HepG2 (cell line): ENCODE results near the gene ADGRB3. TPM values are rescaled to one million over a fixed set of nuclear protein-coding genes. Genes with fewer than 3 reads are reported as not detected.
A peak's percentile ranks its signal among the peaks of the same experiment; 100 is the strongest.

ENCODE experiments used
- ATAC-seq: fragments of 200-7000 bp; cut with Tn5 transposase; 3 replicates; pipeline ENCODE4 v1.9.1; 2020; ENCODE audit warnings: mild to moderate bottlenecking, moderate library complexity
- BruUV-seq: library from RNA; stranded (reverse); fragments of 400-500 nt; replicated peaks from 2 replicates; lab custom pipeline; 2021; lab: Mats Ljungman, UMichigan
- CTCF ChIA-PET: fragments of 300-600 bp; formaldehyde crosslinking; extraction: SDS; loops from one replicate; lab custom pipeline; 2021; ENCODE audit warnings: low total read pairs, inconsistent platforms, low intra/inter-chr PET ratio; lab: Yijun Ruan, JAX
- POLR2A ChIA-PET: fragments of 350-600 bp; sonication (Branson Sonifier 250); formaldehyde crosslinking; loops from one replicate; lab custom pipeline; 2020; ENCODE audit warnings: antibody characterized with exemption, inconsistent platforms; lab: Yijun Ruan, JAX
- DNase-seq: peaks from one replicate; pipeline ENCODE4 v3.0.0-alpha.2; 2015; ENCODE audit warnings: low spot score
- FAIRE-seq: peaks from 3 replicates; lab custom pipeline; 2011; peaks lifted over from hg19 to GRCh38; lab: Jason Lieb, UNC
- H2AFZ ChIP-seq: one replicate; pipeline ENCODE4 v1.6.1; 2011; ENCODE audit warnings: low read length, inconsistent platforms
- H3K27ac ChIP-seq: fragments of 300-600 bp; 3 replicates; pipeline ENCODE4 v1.8.0; 2011; ENCODE audit warnings: mixed run types, mild to moderate bottlenecking, mixed read lengths, low read length, inconsistent platforms; ENCODE audit not compliant: insufficient read depth; ENCODE audit errors: extremely low read length
- H3K27me3 ChIP-seq, 2 experiments: fragments of 200-600 bp in 1 of 2; 2 replicates in 1 of 2; 3 replicates in 1 of 2; pipeline versions ENCODE4 v1.6.0 to v1.8.0; 2011; ENCODE audit warnings: low read length in 2 of 2, mild to moderate bottlenecking in 2 of 2, moderate library complexity in 2 of 2, inconsistent platforms in 1 of 2; ENCODE audit not compliant: insufficient read depth in 2 of 2, control insufficient read depth in 1 of 2
- H3K36me3 ChIP-seq, 2 experiments: fragments of 200-600 bp in 1 of 2; replicated peaks in 1 of 2; 2 replicates in 1 of 2; 3 replicates in 1 of 2; pipeline versions ENCODE4 v1.5.1 to v1.8.0; 2011; ENCODE audit warnings: low read length in 2 of 2, inconsistent platforms in 1 of 2; ENCODE audit not compliant: insufficient read depth in 2 of 2, control insufficient read depth in 1 of 2
- H3K4me1 ChIP-seq: 2 replicates; pipeline ENCODE4 v1.5.1; 2012; ENCODE audit warnings: low read length, inconsistent platforms; ENCODE audit not compliant: insufficient read depth
- H3K4me2 ChIP-seq: 2 replicates; pipeline ENCODE4 v1.6.0; 2011; ENCODE audit warnings: low read depth, low read length, inconsistent platforms
- H3K4me3 ChIP-seq, 3 experiments: fragments of 200-600 bp in 1 of 3; sonication (generic), shearing (Covaris generic) in 1 of 3; replicated peaks in 1 of 3; 2 replicates each; pipeline ENCODE4 v1.5.1; 2011 to 2016; ENCODE audit warnings: low read length in 3 of 3, inconsistent platforms in 2 of 3, low read depth in 2 of 3, mild to moderate bottlenecking in 2 of 3, control low read depth in 1 of 3, mixed read lengths in 1 of 3; ENCODE audit not compliant: insufficient read depth in 1 of 3
- H3K79me2 ChIP-seq: one replicate; pipeline ENCODE4 v1.6.1; 2011; ENCODE audit warnings: low read length, inconsistent platforms; ENCODE audit not compliant: insufficient read depth
- H3K9ac ChIP-seq: 2 replicates; pipeline ENCODE4 v1.6.0; 2011; ENCODE audit warnings: mild to moderate bottlenecking, low read depth, low read length, inconsistent platforms; ENCODE audit not compliant: insufficient read depth
- H3K9me3 ChIP-seq: 2 replicates; pipeline ENCODE4 v1.5.1; 2012; ENCODE audit warnings: mild to moderate bottlenecking, low read length
- H4K20me1 ChIP-seq: 2 replicates; pipeline ENCODE4 v1.6.0; 2011; ENCODE audit warnings: inconsistent platforms, mild to moderate bottlenecking, low read length, moderate library complexity; ENCODE audit not compliant: insufficient read depth
- FOXP1 ChIP-seq, 2 experiments: fragments of 450-650 bp in 1 of 2; IDR thresholded peaks; 2 replicates each; pipeline ENCODE4 v1.6.1; 2017 to 2018; ENCODE audit warnings: antibody characterized with exemption in 1 of 2
- HHEX ChIP-seq: IDR thresholded peaks from 2 replicates; pipeline ENCODE4 v1.6.1; 2016; ENCODE audit warnings: control low read depth
- JUN ChIP-seq: sonication (generic); formaldehyde crosslinking; IDR thresholded peaks from 2 replicates; pipeline ENCODE4 v1.4.0; 2020; ENCODE audit warnings: mild to moderate bottlenecking, missing genetic modification reagents
- MAFF ChIP-seq: IDR thresholded peaks from 2 replicates; pipeline ENCODE4 v1.6.1; 2011; ENCODE audit warnings: low read depth, low read length, improper control_type of control experiment
- MAFK ChIP-seq, 2 experiments: IDR thresholded peaks in 1 of 2; conservative IDR thresholded peaks in 1 of 2; 2 replicates each; pipeline ENCODE4 v1.6.1; 2011; ENCODE audit warnings: improper control_type of control experiment in 2 of 2, low read length in 2 of 2
- ZKSCAN5 ChIP-seq: sonication (generic); formaldehyde crosslinking; IDR thresholded peaks from 2 replicates; pipeline ENCODE4 v1.5.1; 2020; ENCODE audit warnings: mild to moderate bottlenecking, missing genetic modification reagents
- ZNF333 ChIP-seq: sonication (generic); formaldehyde crosslinking; IDR thresholded peaks from 2 replicates; pipeline ENCODE4 v1.4.0; 2020; ENCODE audit warnings: mild to moderate bottlenecking, missing genetic modification reagents, borderline replicate concordance
- ZNF672 ChIP-seq: sonication (generic); formaldehyde crosslinking; IDR thresholded peaks from 2 replicates; pipeline ENCODE4 v1.8.1; 2022; ENCODE audit warnings: missing genetic modification reagents
- ZNF737 ChIP-seq: sonication (generic); formaldehyde crosslinking; IDR thresholded peaks from 2 replicates; pipeline ENCODE4 v1.5.0; 2020; ENCODE audit warnings: missing genetic modification reagents, mild to moderate bottlenecking, borderline replicate concordance
- ZNF746 ChIP-seq: sonication (generic); formaldehyde crosslinking; IDR thresholded peaks from 2 replicates; pipeline ENCODE4 v1.8.0; 2022; ENCODE audit warnings: mild to moderate bottlenecking, missing genetic modification reagents
- WGBS: methylation state at CpG from one replicate; pipeline ENCODE4 v1.1.6; 2017; ENCODE audit warnings: low lambda C conversion rate; 5-methylcytosine and 5-hydroxymethylcytosine counted together
- in situ Hi-C: cut with HindIII; loops from 2 replicates; pipeline ENCODE4 v1.10.0; 2017; ENCODE audit warnings: low pct_unique_long_range_greater_than_20kb; ENCODE audit not compliant: extremely low pct_ligation_motif_present
- intact Hi-C: fragments of 100-400 bp; cut with micrococcal nuclease; formaldehyde crosslinking; loops from one replicate; pipeline ENCODE4 v1.10.0; 2022; ENCODE audit not compliant: unreplicated experiment
- polyA plus RNA-seq, 8 experiments: library from polyadenylated mRNA; depleted of rRNA in 3 of 8; stranded (reverse) in 7 of 8; unstranded in 1 of 8; fragments of >200 nt; fragmentation: Illumina TruSeq in 4 of 8; extraction: Trizol in 4 of 8; gene quantifications; 2 replicates each; pipeline versions ENCODE4 v1.2.1 to v1.2.3, GENCODE V29; 2011 to 2016; ENCODE audit warnings: low read depth in 4 of 8, missing spikeins in 1 of 8, mixed read lengths in 1 of 8; ENCODE audit not compliant: insufficient read depth in 1 of 8
- total RNA-seq, 5 experiments: library from RNA; depleted of rRNA; stranded (reverse); fragments of >200 nt; fragmentation: Illumina TruSeq; extraction: Trizol; gene quantifications; 2 replicates each; pipeline ENCODE4 v1.2.3, GENCODE V29; 2016; ENCODE audit warnings: low read depth in 1 of 5
- TF ChIP-seq, protein P1 (sequence below): sonication (generic); formaldehyde crosslinking; IDR thresholded peaks from 2 replicates; pipeline ENCODE4 v1.8.0; 2022; ENCODE audit warnings: mild to moderate bottlenecking, missing genetic modification reagents, borderline replicate concordance
- TF ChIP-seq, protein P2 (sequence below): sonication (generic); formaldehyde crosslinking; IDR thresholded peaks from 2 replicates; pipeline ENCODE4 v1.8.0; 2022; ENCODE audit warnings: mild to moderate bottlenecking, missing genetic modification reagents, moderate library complexity
- TF ChIP-seq, protein P3 (sequence below): fragments of 450-650 bp; IDR thresholded peaks from 2 replicates; pipeline ENCODE4 v1.6.1; 2017

The ADGRB3 gene
- total and polyA plus RNA-seq, 2 of the 13 experiments (the other 11 are each of a cell fraction or from before 2014, with no cell fraction given), result not detected

DNA sequence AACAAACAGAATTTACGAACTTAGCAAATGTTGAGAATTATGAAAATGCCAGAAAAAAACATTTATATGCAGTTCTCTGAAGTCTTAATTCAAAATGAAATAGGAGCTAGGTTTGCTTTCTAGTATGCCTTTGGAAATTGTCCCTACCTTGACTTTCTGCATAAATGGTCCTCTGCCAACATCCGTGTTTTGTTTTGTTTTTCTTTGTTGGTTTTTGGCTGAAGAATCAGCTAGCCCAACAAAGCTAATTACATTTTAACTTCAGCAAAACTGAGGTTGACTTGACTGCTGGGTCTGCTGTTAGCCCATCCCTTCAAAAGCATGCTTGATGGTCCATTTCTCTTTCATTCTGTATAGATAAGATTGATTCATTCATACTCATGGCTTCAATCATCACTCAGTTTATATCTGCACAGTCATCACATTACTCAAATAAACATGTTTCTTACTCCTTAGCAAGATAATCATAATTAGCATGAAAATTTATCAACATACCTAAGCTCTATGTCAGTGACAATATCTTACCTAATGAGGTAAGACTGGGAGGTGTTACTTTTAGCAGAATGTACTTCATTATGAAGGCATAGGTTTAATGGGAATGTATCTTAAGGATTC, 76.4 kb downstream of the ADGRB3 start:
- Histone ChIP-seq H2AFZ (no peak overlapping the region), H3K27me3 (no peaks in the 10 kb centered on the region), H3K9ac (no peak overlapping the region), H3K27ac (no peak overlapping the region), H3K4me1 (no peaks in the 10 kb centered on the region), H3K36me3 (no peaks in the 10 kb centered on the region), H4K20me1 (no peaks in the 10 kb centered on the region), H3K9me3 (no peaks in the 10 kb centered on the region), H3K79me2 (no peaks in the 10 kb centered on the region)
- ChIA-PET CTCF (no interaction called here), POLR2A (no interaction called here)
- FAIRE-seq (no peak), ATAC-seq (no peak), DNase-seq (no peak)
- BruUV-seq, result no TSS peak
- intact Hi-C loops, result no loop called here
- under 1% methylated on average over 2 of the region's 2 CpGs for WGBS
- TF ChIP-seq ZNF746 (CRISPR knock-in tag), result no peak
- peak; percentile 74 for TF ChIP-seq MAFF
- peak; percentile 69 to 77 for TF ChIP-seq MAFK (conservative IDR thresholded peaks at IDR 0.05 in 1 of 2, IDR thresholded peaks at IDR 0.05 in 1 of 2; ENCODE audit: low read length in 2 of 2)
- TF ChIP-seq, all 625 proteins: peak for 2
- Histone ChIP-seq H3K4me3 (no peak overlapping the region), H3K4me2 (no peak overlapping the region)
- in situ Hi-C loops, result no loop called here

DNA sequence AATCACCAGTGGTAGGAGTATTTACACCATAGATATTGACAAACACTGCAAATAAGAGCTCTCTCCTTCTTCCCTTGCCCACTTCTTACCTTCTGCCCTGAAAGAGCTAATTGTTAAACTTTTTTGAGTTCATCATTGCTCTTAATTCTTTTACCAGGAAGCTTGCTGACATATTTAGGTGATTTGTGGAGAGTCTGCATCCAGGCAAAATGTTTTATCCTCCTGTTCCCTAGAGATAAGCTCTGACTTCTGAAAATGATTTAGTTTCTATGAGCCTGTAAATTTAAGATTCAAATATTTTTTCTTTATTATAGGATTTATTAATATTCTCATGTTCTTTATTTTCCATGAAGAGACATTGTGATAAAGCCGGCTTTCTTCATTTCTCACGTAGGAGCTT, 81.5 kb downstream of the ADGRB3 start:
- Histone ChIP-seq H3K4me2 (no peak overlapping the region), H3K27ac (no peak overlapping the region), H3K36me3 (no peaks in the 10 kb centered on the region), H3K9me3 (no peaks in the 10 kb centered on the region), H3K9ac (no peak overlapping the region), H2AFZ (no peak overlapping the region), H3K79me2 (no peaks in the 10 kb centered on the region), H4K20me1 (no peaks in the 10 kb centered on the region), H3K4me1 (no peaks in the 10 kb centered on the region), H3K4me3 (no peak overlapping the region), H3K27me3 (no peaks in the 10 kb centered on the region; a peak in 1 of 5 replicates)
- BruUV-seq, result no TSS peak
- DNase-seq (no peak), FAIRE-seq (no peak), ATAC-seq (no peak)
- ChIA-PET CTCF (no interaction called here), POLR2A (no interaction called here)
- WGBS, result 3% methylated on average over 2 of the region's 2 CpGs
- in situ Hi-C loops (no loop called here), intact Hi-C loops (no loop called here)
- TF ChIP-seq ZNF672 (CRISPR knock-in tag) (no peak), FOXP1 (IDR thresholded peaks at IDR 0.05) (no peak), FOXP1 (CRISPR knock-in tag; IDR thresholded peaks at IDR 0.05) (no peak), ZKSCAN5 (CRISPR knock-in tag) (no peak), HHEX (CRISPR knock-in tag) (no peak), ZNF333 (CRISPR knock-in tag) (no peak), ZNF737 (no peak), JUN (CRISPR knock-in tag) (no peak)
- TF ChIP-seq, protein P1, sequence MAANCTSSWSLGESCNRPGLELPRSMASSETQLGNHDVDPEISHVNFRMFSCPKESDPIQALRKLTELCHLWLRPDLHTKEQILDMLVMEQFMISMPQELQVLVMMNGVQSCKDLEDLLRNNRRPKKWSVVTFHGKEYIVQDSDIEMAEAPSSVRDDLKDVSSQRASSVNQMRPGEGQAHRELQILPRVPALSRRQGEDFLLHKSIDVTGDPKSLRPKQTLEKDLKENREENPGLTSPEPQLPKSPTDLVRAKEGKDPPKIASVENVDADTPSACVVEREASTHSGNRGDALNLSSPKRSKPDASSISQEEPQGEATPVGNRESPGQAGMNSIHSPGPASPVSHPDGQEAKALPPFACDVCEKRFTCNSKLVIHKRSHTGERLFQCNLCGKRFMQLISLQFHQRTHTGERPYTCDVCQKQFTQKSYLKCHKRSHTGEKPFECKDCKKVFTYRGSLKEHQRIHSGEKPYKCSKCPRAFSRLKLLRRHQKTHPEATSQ, result no peak
- TF ChIP-seq, protein P2, sequence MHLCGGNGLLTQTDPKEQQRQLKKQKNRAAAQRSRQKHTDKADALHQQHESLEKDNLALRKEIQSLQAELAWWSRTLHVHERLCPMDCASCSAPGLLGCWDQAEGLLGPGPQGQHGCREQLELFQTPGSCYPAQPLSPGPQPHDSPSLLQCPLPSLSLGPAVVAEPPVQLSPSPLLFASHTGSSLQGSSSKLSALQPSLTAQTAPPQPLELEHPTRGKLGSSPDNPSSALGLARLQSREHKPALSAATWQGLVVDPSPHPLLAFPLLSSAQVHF, result no peak
- TF ChIP-seq, protein P3, sequence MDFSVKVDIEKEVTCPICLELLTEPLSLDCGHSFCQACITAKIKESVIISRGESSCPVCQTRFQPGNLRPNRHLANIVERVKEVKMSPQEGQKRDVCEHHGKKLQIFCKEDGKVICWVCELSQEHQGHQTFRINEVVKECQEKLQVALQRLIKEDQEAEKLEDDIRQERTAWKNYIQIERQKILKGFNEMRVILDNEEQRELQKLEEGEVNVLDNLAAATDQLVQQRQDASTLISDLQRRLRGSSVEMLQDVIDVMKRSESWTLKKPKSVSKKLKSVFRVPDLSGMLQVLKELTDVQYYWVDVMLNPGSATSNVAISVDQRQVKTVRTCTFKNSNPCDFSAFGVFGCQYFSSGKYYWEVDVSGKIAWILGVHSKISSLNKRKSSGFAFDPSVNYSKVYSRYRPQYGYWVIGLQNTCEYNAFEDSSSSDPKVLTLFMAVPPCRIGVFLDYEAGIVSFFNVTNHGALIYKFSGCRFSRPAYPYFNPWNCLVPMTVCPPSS, result no peak
